GM10248 (cell line): ENCODE results near the gene TNIP1.

ENCODE experiments used
- CTCF ChIA-PET: fragments of 300-600 bp; sonication (Branson Sonifier 250); formaldehyde crosslinking; extraction: SDS; loops from one replicate; lab custom pipeline; 2021; ENCODE audit warnings: antibody characterized with exemption; lab: Yijun Ruan, JAX
- POLR2A ChIA-PET: fragments of 350-650 bp; sonication (Branson Sonifier 250); formaldehyde crosslinking; extraction: SDS; loops from one replicate; lab custom pipeline; 2020; ENCODE audit warnings: antibody characterized with exemption; lab: Yijun Ruan, JAX
- DNase-seq: peaks from one replicate; pipeline ENCODE4 v3.0.0; 2012; ENCODE audit errors: extremely low spot score
- CTCF ChIP-seq: IDR thresholded peaks from 2 replicates; pipeline ENCODE4 v1.5.1; 2012; ENCODE audit warnings: mild to moderate bottlenecking, low read depth; ENCODE audit errors: extremely low read depth, missing control alignments, control extremely low read depth

TNIP1 gene

GRCh38 chr5:151012862-151013261 lies 68.0 kb downstream of the TNIP1 start:
- CTCF ChIA-PET: interaction anchor here (0.8 to 1.7 kb wide), 3 partner anchors 9 to 152 kb away, joined by 3 to 7 read pairs (median 3); no protein-coding TSS in a partner anchor
- POLR2A ChIA-PET: no interaction called here
- no peak for TF ChIP-seq CTCF
- no peak for DNase-seq

DNA sequence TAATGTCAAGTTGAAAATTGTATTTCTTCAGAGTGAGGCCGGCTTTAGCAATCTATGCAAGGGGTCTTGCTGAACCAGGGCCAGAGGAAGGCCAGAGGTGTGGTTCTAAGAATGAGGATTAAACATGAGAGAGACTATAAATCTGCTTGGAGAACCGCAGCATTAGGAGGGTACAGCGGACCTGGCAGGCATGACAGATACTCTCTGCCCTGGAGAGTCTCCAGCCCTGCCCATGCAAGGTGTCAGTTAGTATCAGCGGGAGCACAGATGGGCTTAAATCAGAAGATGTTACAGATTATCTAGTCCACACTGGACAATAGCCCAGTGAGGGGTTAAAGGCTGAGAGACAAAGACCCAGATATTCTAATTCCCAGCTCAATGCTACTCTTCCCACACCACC lies 71.9 kb downstream of the TNIP1 start:
- TF ChIP-seq CTCF: no peak
- DNase-seq: no peak
- ChIA-PET POLR2A (interaction anchor here (0.7 kb wide), 1 partner anchor 674 kb away, joined by 3 read pairs; no protein-coding TSS in a partner anchor), CTCF (no interaction called here)

GRCh38 chr5:151008210-151008491 lies 72.7 kb downstream of the TNIP1 start:
- ChIA-PET POLR2A (no interaction called here), CTCF (no interaction called here)
- DNase-seq: no peak
- no peak for TF ChIP-seq CTCF

DNA sequence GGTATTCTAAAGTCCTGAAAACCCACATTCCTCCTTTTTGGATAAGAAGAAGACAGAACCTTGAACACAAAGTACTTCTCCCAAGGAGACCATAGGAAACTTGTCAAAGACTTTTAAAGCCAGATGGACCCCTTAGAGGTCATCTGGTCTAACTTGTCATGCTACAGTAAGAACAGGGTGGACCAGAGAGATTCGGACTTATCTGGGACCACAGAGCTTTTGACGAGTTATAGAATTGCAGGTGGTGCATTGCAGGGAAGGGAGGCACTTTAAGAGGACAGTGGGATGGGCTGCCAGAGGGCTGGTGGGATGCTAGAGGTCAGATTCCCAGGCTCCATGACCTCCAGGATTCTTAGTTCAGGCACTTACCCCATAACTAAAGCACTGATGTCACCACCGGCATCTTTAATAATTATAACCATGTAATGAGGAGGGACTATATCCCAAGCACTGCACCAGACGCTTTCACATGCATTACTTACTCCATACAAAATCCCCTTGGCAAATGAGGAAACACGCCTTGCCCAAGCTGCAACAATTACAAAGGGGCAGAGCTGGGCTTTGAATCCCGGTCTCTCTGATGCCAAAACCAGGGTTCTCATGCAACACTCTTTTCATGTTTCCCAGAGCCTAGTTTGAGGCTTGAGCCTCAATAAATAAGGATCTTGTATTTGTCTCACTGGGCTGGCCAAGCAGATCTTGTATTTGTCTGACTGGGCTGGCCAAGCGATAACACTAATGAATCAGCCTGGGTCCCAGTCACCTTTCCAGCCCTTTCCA lies 73.2 kb downstream of the TNIP1 start:
- POLR2A ChIA-PET: no interaction called here
- CTCF ChIA-PET: no interaction called here
- DNase-seq: no peak
- no peak for TF ChIP-seq CTCF

GRCh38 chr5:151006704-151007334 lies 74.0 kb downstream of the TNIP1 start:
- DNase-seq: no peak
- ChIA-PET CTCF (no interaction called here), POLR2A (no interaction called here)
- no peak for TF ChIP-seq CTCF

DNA sequence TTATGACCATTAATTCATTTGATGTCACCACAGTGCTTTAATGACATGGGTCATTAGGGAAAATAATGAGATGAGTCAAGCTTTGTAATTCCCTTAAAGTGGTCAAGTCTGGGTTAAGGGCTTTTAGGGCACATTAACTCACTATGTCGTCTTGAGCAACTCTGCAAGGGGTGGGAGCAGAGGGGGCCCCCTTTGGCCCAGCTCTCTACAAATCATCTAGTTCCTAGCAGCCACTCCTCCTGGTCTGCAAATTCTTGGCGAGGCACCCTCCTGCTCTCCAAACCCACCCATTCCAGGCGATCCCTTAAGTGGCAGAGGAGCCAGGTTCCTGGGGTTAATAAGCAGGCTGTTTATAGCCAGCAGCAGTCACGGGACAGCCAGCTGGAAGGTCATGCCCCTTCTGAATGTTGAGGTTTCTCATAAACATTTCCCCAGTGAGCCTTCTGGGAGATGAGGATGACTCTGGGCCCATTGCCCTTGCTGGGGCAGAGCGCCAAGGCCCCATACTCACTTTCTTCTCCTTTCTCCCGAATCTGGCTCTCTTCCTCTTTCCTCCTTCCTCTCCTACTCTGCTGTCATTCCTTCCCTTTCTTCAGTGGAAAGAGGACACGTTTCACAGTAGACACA lies 74.8 kb downstream of the TNIP1 start:
- no peak for TF ChIP-seq CTCF
- DNase-seq: no peak
- ChIA-PET CTCF (interaction anchor here (1.2 to 1.7 kb wide), 2 partner anchors 11 to 547 kb away, joined by 3 read pairs; no protein-coding TSS in a partner anchor), POLR2A (no interaction called here)
